C4-2B (cell line): ENCODE measurements around the gene MRGPRX3.

ENCODE experiments used
- H3K27ac ChIP-seq: fragments of 450-650 bp; 2 replicates; pipeline ENCODE4 v1.5.1; 2017
- ZFX ChIP-seq: fragments of 450-650 bp; IDR thresholded peaks from 2 replicates; pipeline ENCODE4 v1.6.1; 2017
- TF ChIP-seq, protein P1 (sequence below): fragments of 450-650 bp; conservative IDR thresholded peaks from 2 replicates; pipeline ENCODE4 v1.5.1; 2017; ENCODE audit warnings: mild to moderate bottlenecking

Gene MRGPRX3

DNA sequence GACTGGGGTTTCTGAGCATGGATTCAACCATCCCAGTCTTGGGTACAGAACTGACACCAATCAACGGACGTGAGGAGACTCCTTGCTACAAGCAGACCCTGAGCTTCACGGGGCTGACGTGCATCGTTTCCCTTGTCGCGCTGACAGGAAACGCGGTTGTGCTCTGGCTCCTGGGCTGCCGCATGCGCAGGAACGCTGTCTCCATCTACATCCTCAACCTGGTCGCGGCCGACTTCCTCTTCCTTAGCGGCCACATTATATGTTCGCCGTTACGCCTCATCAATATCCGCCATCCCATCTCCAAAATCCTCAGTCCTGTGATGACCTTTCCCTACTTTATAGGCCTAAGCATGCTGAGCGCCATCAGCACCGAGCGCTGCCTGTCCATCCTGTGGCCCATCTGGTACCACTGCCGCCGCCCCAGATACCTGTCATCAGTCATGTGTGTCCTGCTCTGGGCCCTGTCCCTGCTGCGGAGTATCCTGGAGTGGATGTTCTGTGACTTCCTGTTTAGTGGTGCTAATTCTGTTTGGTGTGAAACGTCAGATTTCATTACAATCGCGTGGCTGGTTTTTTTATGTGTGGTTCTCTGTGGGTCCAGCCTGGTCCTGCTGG, 4.9 kb downstream of the MRGPRX3 start:
- TF ChIP-seq ZFX, result no peak
- TF ChIP-seq, protein P1, sequence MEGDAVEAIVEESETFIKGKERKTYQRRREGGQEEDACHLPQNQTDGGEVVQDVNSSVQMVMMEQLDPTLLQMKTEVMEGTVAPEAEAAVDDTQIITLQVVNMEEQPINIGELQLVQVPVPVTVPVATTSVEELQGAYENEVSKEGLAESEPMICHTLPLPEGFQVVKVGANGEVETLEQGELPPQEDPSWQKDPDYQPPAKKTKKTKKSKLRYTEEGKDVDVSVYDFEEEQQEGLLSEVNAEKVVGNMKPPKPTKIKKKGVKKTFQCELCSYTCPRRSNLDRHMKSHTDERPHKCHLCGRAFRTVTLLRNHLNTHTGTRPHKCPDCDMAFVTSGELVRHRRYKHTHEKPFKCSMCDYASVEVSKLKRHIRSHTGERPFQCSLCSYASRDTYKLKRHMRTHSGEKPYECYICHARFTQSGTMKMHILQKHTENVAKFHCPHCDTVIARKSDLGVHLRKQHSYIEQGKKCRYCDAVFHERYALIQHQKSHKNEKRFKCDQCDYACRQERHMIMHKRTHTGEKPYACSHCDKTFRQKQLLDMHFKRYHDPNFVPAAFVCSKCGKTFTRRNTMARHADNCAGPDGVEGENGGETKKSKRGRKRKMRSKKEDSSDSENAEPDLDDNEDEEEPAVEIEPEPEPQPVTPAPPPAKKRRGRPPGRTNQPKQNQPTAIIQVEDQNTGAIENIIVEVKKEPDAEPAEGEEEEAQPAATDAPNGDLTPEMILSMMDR, result no peak

GRCh38 chr11:18140145-18140544, 7.8 kb downstream of the MRGPRX3 start:
- TF ChIP-seq, protein P1, result no peak
- TF ChIP-seq ZFX, result no peak
- no peak overlapping the region for H3K27ac ChIP-seq

More for the DNA sequence above, 4.9 kb downstream of the MRGPRX3 start:
- no peak overlapping the region for H3K27ac ChIP-seq

GRCh38 chr11:18144243-18144642, 11.9 kb downstream of the MRGPRX3 start:
- H3K27ac ChIP-seq, result no peak overlapping the region
- TF ChIP-seq, protein P1, result no peak
- no peak for TF ChIP-seq ZFX

GRCh38 chr11:18145025-18145424, 12.7 kb downstream of the MRGPRX3 start:
- TF ChIP-seq ZFX, result no peak
- TF ChIP-seq, protein P1, result peak; percentile 48
- no peak overlapping the region for H3K27ac ChIP-seq

GRCh38 chr11:18145837-18146236, 13.5 kb downstream of the MRGPRX3 start:
- no peak overlapping the region for H3K27ac ChIP-seq
- TF ChIP-seq, protein P1, result no peak
- TF ChIP-seq ZFX, result no peak

DNA sequence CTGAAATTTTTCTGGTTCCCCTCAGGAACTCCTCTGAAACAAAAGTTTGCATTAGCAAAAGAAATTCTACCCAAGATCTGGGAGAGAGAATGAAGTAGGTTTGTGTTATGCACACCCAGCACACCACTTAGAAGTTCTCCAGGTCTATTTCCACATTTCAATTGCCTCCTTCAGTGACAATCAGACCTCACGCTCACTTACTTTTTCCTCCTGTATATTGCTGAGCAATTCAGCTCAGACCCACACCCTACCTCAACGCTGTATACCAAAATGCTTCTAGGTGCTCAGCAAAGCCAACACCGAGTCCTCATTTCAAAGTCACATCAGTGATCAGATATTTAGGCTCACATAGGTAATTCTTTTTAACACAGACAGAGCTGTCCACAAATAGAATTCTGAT, 19.2 kb downstream of the MRGPRX3 start:
- H3K27ac ChIP-seq, result no peak overlapping the region

DNA sequence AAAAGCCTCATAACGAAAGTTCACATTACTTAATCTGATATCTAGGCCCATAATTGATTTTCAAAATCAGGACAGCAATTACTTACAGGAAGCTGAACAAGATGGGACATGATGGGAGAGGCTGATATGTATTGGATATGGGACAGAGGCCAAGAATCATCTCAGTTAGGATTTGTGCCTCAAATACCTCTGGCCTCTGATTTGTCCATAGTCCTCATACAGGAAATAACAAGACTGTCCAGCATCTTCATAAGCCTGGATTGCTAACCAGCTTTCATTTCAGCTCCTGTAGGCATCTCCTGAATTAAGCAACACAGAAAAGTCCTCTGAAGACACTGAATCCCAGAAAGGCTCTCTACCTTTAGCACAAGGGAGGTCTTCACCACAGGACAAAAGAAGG, 36.0 kb downstream of the MRGPRX3 start:
- TF ChIP-seq, protein P1, result no peak
- TF ChIP-seq ZFX, result no peak
- no peak overlapping the region for H3K27ac ChIP-seq

More for the DNA sequence above, 19.2 kb downstream of the MRGPRX3 start:
- TF ChIP-seq ZFX, result no peak
- TF ChIP-seq, protein P1, result no peak
